Lower lobe of right lung (tissue), 2 donors: Measurements from ENCODE around the gene NUAK2. TPM values are rescaled to one million over a fixed set of nuclear protein-coding genes. Genes with fewer than 3 reads are reported as not detected.
"Not testable (repeated sequence)": the region's sequence is repeated elsewhere in the genome, so short reads cannot be mapped to it uniquely, and the experiment has no call there.

Experiments used
- ATAC-seq, 2 donors: fragments of 200-7000 bp; cut with Tn5 transposase; one replicate each; pipeline ENCODE4 v1.9.1; 2020 to 2022; ENCODE audit warnings: mild to moderate bottlenecking in 2 of 2, moderate library complexity in 2 of 2
- DNase-seq: peaks from one replicate; pipeline ENCODE4 v3.0.0-alpha.2; 2020
- H3K27ac ChIP-seq: fragments of 200-600 bp; one replicate; pipeline ENCODE4 v1.8.0; 2022
- H3K27me3 ChIP-seq: fragments of 200-600 bp; one replicate; pipeline ENCODE4 v1.8.0; 2022; ENCODE audit warnings: low read depth
- H3K36me3 ChIP-seq: fragments of 200-600 bp; one replicate; pipeline ENCODE4 v1.8.0; 2022; ENCODE audit warnings: mild to moderate bottlenecking
- H3K4me1 ChIP-seq: fragments of 200-600 bp; one replicate; pipeline ENCODE4 v1.8.0; 2022
- H3K4me3 ChIP-seq: fragments of 200-600 bp; one replicate; pipeline ENCODE4 v1.8.0; 2022; ENCODE audit warnings: mild to moderate bottlenecking
- H3K9me3 ChIP-seq: fragments of 200-600 bp; one replicate; pipeline ENCODE4 v1.8.0; 2022
- intact Hi-C: fragments of 100-400 bp; cut with DNase I; formaldehyde crosslinking; loops from one replicate; pipeline ENCODE4 v1.11.0; 2022
- long read RNA-seq: library from polyadenylated mRNA; unstranded; transcript quantifications from one replicate; pipeline ENCODE4 v2.0.0, GENCODE V29; 2021
- total RNA-seq: library from RNA; stranded (reverse); fragmentation: NEBNext Ultra II Directional; extraction: Animal tissue kit (Norgen Biotek cat#: 25700); gene quantifications from one replicate; pipeline ENCODE4 v1.2.1, GENCODE V29; 2021
- TF ChIP-seq, protein P1 (sequence below): fragments of 200-600 bp; IDR thresholded peaks from one replicate; pipeline ENCODE4 v1.8.0; 2022; ENCODE audit warnings: antibody characterized with exemption, mild to moderate bottlenecking
- donor health status: DM: no; HTN: yes; CAD: no; lungs with severe emphysema.

NUAK2 gene
- 6.8 TPM for total RNA-seq
- long read RNA-seq, transcript NUAK2-201 (7 exons, 3,441 nt), result major isoform, 25 of 33 reads
- long read RNA-seq, partial matches to known transcripts, result 1 of 33 reads
- long read RNA-seq, other reads (novel, unspliced or antisense), result 7 of 33 reads

DNA sequence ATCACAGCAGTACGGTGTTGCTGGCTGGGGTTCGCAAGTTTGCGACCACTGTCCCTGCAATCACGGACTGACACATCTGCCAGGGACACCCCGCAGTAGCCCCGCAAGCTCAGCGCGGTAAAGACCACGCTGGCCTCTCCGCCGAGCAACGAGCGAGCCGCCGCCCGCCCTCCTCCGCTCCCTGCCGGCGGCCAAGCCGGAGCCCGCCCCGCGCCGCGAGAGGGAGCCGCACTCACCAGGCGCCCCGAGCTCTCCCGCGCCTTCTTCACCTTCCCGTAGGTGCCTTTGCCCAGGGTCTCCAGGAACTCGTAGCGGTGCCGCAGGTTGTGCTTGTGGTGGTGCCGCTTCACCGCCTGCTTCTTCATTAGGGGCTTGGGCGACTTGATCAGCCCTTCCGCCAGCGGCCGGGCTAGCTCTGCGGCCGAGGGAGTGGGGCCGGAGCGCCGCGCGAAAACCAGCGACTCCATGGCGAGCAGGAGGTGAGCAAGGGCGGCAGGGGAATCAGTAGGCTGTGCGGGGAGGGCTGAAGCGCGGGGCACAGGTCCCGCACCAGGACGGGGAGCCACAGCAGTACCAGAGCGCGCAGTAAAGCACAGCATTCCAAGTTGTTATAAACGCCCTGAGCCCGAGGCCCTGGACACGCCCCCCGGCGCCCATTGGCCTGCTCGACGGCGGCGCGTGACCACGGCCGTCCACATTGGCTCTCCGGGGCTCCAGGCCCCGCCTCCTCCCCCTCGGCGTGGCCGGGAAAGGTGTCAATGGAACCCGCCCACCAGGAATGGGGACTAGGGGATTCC, at the start of gene NUAK2:
TSS of gene NUAK2 (minus strand) at position 584 of the 797 bp plus-strand sequence. CDS start at position 467, 117 bp downstream.
- ATAC-seq, result peak; percentile 92
- H3K4me1 ChIP-seq, result peaks cover 63% of the 10 kb centered on the region

DNA sequence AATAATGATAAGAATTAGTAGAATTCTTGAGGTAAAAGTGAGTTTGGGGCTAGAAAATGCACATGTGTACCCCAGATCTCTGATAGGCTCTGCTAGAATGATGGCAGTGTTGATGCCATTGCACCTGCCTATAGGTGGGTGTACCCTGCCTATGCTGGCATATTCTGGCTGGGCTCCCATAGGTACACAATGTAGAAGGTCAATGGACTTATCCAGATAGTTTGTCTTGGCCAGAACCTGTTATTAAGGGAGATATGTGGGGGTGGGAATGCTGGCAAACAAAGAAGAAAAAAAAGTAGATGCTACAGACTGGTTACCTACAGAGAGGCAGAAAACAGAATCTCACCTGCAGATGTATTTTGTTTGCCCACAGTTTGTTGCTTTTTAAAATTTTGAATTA, 49.2 kb upstream of the NUAK2 start:
- TF ChIP-seq, protein P1, sequence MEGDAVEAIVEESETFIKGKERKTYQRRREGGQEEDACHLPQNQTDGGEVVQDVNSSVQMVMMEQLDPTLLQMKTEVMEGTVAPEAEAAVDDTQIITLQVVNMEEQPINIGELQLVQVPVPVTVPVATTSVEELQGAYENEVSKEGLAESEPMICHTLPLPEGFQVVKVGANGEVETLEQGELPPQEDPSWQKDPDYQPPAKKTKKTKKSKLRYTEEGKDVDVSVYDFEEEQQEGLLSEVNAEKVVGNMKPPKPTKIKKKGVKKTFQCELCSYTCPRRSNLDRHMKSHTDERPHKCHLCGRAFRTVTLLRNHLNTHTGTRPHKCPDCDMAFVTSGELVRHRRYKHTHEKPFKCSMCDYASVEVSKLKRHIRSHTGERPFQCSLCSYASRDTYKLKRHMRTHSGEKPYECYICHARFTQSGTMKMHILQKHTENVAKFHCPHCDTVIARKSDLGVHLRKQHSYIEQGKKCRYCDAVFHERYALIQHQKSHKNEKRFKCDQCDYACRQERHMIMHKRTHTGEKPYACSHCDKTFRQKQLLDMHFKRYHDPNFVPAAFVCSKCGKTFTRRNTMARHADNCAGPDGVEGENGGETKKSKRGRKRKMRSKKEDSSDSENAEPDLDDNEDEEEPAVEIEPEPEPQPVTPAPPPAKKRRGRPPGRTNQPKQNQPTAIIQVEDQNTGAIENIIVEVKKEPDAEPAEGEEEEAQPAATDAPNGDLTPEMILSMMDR, result no peak
- H3K4me1 ChIP-seq, result peaks cover 26% of the 10 kb centered on the region
- H3K9me3 ChIP-seq, result no peaks in the 10 kb centered on the region
- no peak for DNase-seq
- H3K4me3 ChIP-seq, result no peak overlapping the region
- no peak overlapping the region for H3K27ac ChIP-seq
- no peaks in the 10 kb centered on the region for H3K36me3 ChIP-seq
- H3K27me3 ChIP-seq, result no peaks in the 10 kb centered on the region
- intact Hi-C loops, result no loop called here
- ATAC-seq, result no peak

More for the DNA sequence above, at the start of gene NUAK2:
- no peaks in the 10 kb centered on the region for H3K27me3 ChIP-seq
- TF ChIP-seq, protein P1, result peak; percentile 46
- H3K36me3 ChIP-seq, result no peaks in the 10 kb centered on the region
- intact Hi-C loops, result no loop called here
- H3K9me3 ChIP-seq, result no peaks in the 10 kb centered on the region
- H3K4me3 ChIP-seq, result peak within 1 kb of the TSS; percentile 78
- DNase-seq, result peak; percentile 97
- H3K27ac ChIP-seq, result peak within 1 kb of the TSS; percentile 91

DNA sequence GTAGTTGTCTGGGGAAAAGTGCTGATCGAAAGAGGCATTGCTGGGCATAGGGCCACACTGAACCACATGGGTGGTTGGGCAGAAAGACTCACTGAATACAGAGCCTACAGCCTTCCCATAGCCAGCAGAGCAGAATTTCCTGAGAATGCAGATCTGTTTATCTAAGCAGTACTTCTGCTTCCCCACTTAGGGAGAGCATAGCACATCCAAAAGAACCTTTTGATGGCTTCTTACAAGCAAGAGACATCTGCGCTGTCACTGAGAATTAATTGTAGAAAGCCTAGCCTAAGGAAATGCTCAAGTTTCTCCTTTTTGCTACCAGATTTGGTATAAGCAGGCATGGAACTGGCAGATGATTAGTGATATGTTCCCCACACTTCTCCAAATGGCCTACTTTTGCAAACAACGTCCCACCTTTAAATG, 48.2 kb upstream of the NUAK2 start:
- no peak for ATAC-seq
- Histone ChIP-seq H3K27me3 (no peaks in the 10 kb centered on the region), H3K36me3 (no peaks in the 10 kb centered on the region), H3K27ac (no peak overlapping the region), H3K4me3 (no peak overlapping the region), H3K4me1 (peaks cover 22% of the 10 kb centered on the region), H3K9me3 (no peaks in the 10 kb centered on the region)
- TF ChIP-seq, protein P1, result no peak
- DNase-seq, result no peak
- intact Hi-C loops, result no loop called here

DNA sequence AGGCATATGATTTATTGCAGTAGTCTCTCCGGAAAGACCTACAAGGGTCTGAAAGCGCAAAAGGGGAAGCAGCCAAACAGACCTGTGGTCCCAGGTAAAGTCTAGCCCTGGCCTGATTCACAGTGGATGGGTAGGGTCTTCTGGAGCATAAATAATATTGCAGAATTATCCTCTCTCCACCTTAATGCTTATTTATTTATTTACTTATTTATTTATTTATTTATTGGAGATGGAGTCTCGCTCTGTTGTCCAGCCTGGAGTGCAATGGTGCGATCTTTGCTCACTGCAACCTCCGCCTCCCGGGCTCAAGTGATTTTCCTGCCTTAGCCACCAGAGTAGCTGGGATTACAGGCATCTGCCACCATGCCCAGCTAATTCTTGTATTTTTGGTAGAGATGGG, 46.9 kb upstream of the NUAK2 start:
- DNase-seq, result no peak
- Histone ChIP-seq H3K27me3 (no peaks in the 10 kb centered on the region), H3K36me3 (no peaks in the 10 kb centered on the region), H3K4me1 (peaks cover 11% of the 10 kb centered on the region), H3K4me3 (no peak overlapping the region), H3K9me3 (no peaks in the 10 kb centered on the region), H3K27ac (no peak overlapping the region)
- TF ChIP-seq, protein P1, result no peak
- ATAC-seq, result no peak
- intact Hi-C loops, result no loop called here

DNA sequence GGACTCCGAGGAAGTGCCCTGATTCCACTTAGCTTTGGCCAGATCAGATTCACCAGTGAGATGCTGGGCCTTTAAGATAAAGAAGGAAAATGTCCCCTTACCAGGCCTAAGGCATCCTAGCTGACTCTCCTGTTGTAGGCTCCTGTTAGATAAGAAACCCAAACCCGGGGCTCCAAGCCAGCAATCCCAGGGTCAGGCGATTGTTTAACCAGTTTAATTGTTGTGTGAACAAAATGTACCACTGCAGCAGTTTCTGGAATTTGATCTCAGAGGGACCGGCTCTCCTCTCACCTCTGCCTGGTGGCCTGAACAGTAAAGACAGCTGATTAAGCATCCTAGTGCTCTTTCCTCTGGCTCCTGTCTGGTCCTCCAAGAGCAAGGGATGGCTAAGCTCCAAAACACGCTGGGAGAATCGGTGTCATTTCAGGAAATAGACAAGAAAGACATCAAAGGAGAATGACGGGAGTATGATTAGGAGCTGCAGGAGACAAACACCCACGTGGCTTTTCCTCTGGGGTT, 44.5 kb upstream of the NUAK2 start:
- Histone ChIP-seq H3K36me3 (no peaks in the 10 kb centered on the region), H3K4me3 (no peak overlapping the region), H3K27ac (no peak overlapping the region), H3K4me1 (no peaks in the 10 kb centered on the region), H3K9me3 (no peaks in the 10 kb centered on the region), H3K27me3 (no peaks in the 10 kb centered on the region)
- DNase-seq (no peak), ATAC-seq (peak in 1 of 2 donors; percentile 42)
- TF ChIP-seq, protein P1, result no peak
- intact Hi-C loops, result no loop called here

DNA sequence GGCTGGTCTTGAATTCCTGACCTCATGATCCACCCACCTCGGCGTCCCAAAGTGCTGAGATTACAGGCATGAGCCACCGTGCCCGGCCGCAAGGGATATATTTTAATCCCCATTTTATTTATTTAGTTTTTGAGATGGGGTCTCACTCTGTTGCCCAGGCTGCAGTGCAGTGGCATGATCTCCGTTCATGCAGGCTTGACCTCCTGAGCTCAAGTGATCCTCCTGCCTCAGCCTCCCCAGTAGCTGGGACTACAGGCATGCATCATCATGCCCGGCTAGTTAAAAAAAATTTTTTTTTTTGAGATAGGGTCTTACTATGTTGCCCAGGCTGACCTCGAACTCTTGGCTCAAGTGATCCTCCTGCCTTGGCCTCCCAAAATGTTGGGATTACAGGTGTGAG, 43.5 kb upstream of the NUAK2 start:
- H3K36me3 ChIP-seq, H3K27me3 ChIP-seq, DNase-seq, H3K4me1 ChIP-seq, H3K9me3 ChIP-seq, H3K4me3 ChIP-seq, H3K27ac ChIP-seq, ATAC-seq, intact Hi-C loops: not testable (repeated sequence)
